ENCODE measurements around the gene CDC42BPB. TPM values are rescaled to one million over a fixed set of nuclear protein-coding genes. Genes with fewer than 3 reads are reported as not detected.

The CDC42BPB gene
- total RNA-seq, 2 experiments from 2014 or later: 2.0 to 2.5 TPM

GRCh38 chr14:103070263-103070885 is 13.0 kb upstream of the CDC42BPB start:
- Mint-ChIP-seq H3K36me3 (no peaks in the 10 kb centered on the region), H3K9me3 (no peaks in the 10 kb centered on the region), H3K4me3 (no peak overlapping the region), H3K27me3 (peaks cover 9% of the 10 kb centered on the region), H3K27ac (no peak overlapping the region), H3K4me1 (no peaks in the 10 kb centered on the region)
- no peak for DNase-seq

GRCh38 chr14:103068351-103069073 is 11.2 kb upstream of the CDC42BPB start:
- no peak overlapping the region for H3K27ac Mint-ChIP-seq
- H3K4me1 Mint-ChIP-seq: no peaks in the 10 kb centered on the region

GRCh38 chr14:103067231-103067954 is 10.0 kb upstream of the CDC42BPB start:
- Mint-ChIP-seq H3K36me3 (no peaks in the 10 kb centered on the region), H3K9me3 (no peaks in the 10 kb centered on the region), H3K27me3 (peaks cover 9% of the 10 kb centered on the region), H3K27ac (no peak overlapping the region), H3K4me3 (no peak overlapping the region), H3K4me1 (no peaks in the 10 kb centered on the region)
- DNase-seq: no peak

More at GRCh38 chr14:103068351-103069073, 11.2 kb upstream of the CDC42BPB start:
- H3K27me3 Mint-ChIP-seq: peaks cover 4% of the 10 kb centered on the region
- H3K36me3 Mint-ChIP-seq: no peaks in the 10 kb centered on the region
- no peak for DNase-seq
- H3K4me3 Mint-ChIP-seq: no peak overlapping the region
- no peaks in the 10 kb centered on the region for H3K9me3 Mint-ChIP-seq

- H3K27me3 Mint-ChIP-seq: peaks cover 9% of the 10 kb centered on the region
- no peak overlapping the region for H3K4me3 Mint-ChIP-seq
- H3K9me3 Mint-ChIP-seq: no peaks in the 10 kb centered on the region
- H3K36me3 Mint-ChIP-seq: no peaks in the 10 kb centered on the region
- H3K4me1 Mint-ChIP-seq: no peaks in the 10 kb centered on the region
- H3K27ac Mint-ChIP-seq: no peak overlapping the region
- no peak for DNase-seq
Measured at GRCh38 chr14:103066399-103066798, 9.1 kb upstream of the CDC42BPB start.

GRCh38 chr14:103065861-103066260 is 8.5 kb upstream of the CDC42BPB start:
- no peak overlapping the region for H3K4me3 Mint-ChIP-seq
- H3K36me3 Mint-ChIP-seq: no peaks in the 10 kb centered on the region
- no peaks in the 10 kb centered on the region for H3K4me1 Mint-ChIP-seq
- DNase-seq: no peak
- H3K27ac Mint-ChIP-seq: no peak overlapping the region
- H3K9me3 Mint-ChIP-seq: no peaks in the 10 kb centered on the region
- peaks cover 9% of the 10 kb centered on the region for H3K27me3 Mint-ChIP-seq

- Mint-ChIP-seq H3K36me3 (no peaks in the 10 kb centered on the region), H3K27me3 (peaks cover 12% of the 10 kb centered on the region), H3K4me1 (no peaks in the 10 kb centered on the region), H3K4me3 (no peak overlapping the region), H3K27ac (no peak overlapping the region), H3K9me3 (no peaks in the 10 kb centered on the region)
- DNase-seq: no peak
Measured at GRCh38 chr14:103064978-103065377, 7.6 kb upstream of the CDC42BPB start.

GRCh38 chr14:103064436-103064835 is 7.1 kb upstream of the CDC42BPB start:
- Mint-ChIP-seq H3K4me1 (no peaks in the 10 kb centered on the region), H3K27me3 (peaks cover 18% of the 10 kb centered on the region), H3K9me3 (no peaks in the 10 kb centered on the region), H3K27ac (no peak overlapping the region), H3K36me3 (no peaks in the 10 kb centered on the region), H3K4me3 (no peak overlapping the region)
- no peak for DNase-seq

- DNase-seq: no peak
- H3K9me3 Mint-ChIP-seq: no peaks in the 10 kb centered on the region
- no peak overlapping the region for H3K4me3 Mint-ChIP-seq
- H3K4me1 Mint-ChIP-seq: no peaks in the 10 kb centered on the region
- H3K36me3 Mint-ChIP-seq: no peaks in the 10 kb centered on the region
- no peak overlapping the region for H3K27ac Mint-ChIP-seq
- H3K27me3 Mint-ChIP-seq: peaks cover 31% of the 10 kb centered on the region
Measured at GRCh38 chr14:103061482-103061976, 4.2 kb upstream of the CDC42BPB start.

- H3K27me3 Mint-ChIP-seq: peaks cover 47% of the 10 kb centered on the region
- no peak for DNase-seq
- no peaks in the 10 kb centered on the region for H3K36me3 Mint-ChIP-seq
- H3K27ac Mint-ChIP-seq: no peak overlapping the region
- no peaks in the 10 kb centered on the region for H3K9me3 Mint-ChIP-seq
- no peak overlapping the region for H3K4me3 Mint-ChIP-seq
- peaks cover 3% of the 10 kb centered on the region for H3K4me1 Mint-ChIP-seq
Measured at GRCh38 chr14:103059556-103059955, 2.2 kb upstream of the CDC42BPB start.

- Mint-ChIP-seq H3K4me1 (peaks cover 3% of the 10 kb centered on the region), H3K27me3 (peaks cover 47% of the 10 kb centered on the region), H3K36me3 (no peaks in the 10 kb centered on the region), H3K4me3 (peak overlapping the region; percentile 44), H3K9me3 (no peaks in the 10 kb centered on the region), H3K27ac (no peak overlapping the region)
- DNase-seq: no peak
Measured at GRCh38 chr14:103058164-103059055, 1.1 kb upstream of the CDC42BPB start.

- Mint-ChIP-seq H3K4me3 (no peak overlapping the region), H3K27ac (no peak overlapping the region), H3K9me3 (no peaks in the 10 kb centered on the region), H3K36me3 (no peaks in the 10 kb centered on the region), H3K27me3 (peaks cover 47% of the 10 kb centered on the region), H3K4me1 (peaks cover 3% of the 10 kb centered on the region)
- DNase-seq: no peak
Measured at GRCh38 chr14:103057028-103057371, 349 bp downstream of the CDC42BPB start.

- Mint-ChIP-seq H3K36me3 (no peaks in the 10 kb centered on the region), H3K27ac (no peak overlapping the region), H3K4me1 (peaks cover 3% of the 10 kb centered on the region), H3K4me3 (peak overlapping the region; percentile 70), H3K27me3 (peaks cover 47% of the 10 kb centered on the region), H3K9me3 (no peaks in the 10 kb centered on the region)
- no peak for DNase-seq
Measured at GRCh38 chr14:103056322-103057027, 874 bp downstream of the CDC42BPB start.

- H3K27me3 Mint-ChIP-seq: peaks cover 47% of the 10 kb centered on the region
- no peaks in the 10 kb centered on the region for H3K36me3 Mint-ChIP-seq
- peaks cover 3% of the 10 kb centered on the region for H3K4me1 Mint-ChIP-seq
- H3K27ac Mint-ChIP-seq: no peak overlapping the region
- no peak for DNase-seq
- H3K4me3 Mint-ChIP-seq: no peak overlapping the region
- no peaks in the 10 kb centered on the region for H3K9me3 Mint-ChIP-seq
Measured at GRCh38 chr14:103055695-103056094, 1.7 kb downstream of the CDC42BPB start.

- H3K27ac Mint-ChIP-seq: no peak overlapping the region
Measured at GRCh38 chr14:103052407-103052806, 4.9 kb downstream of the CDC42BPB start.

More at GRCh38 chr14:103052407-103052806, 4.9 kb downstream of the CDC42BPB start:
- Mint-ChIP-seq H3K9me3 (no peaks in the 10 kb centered on the region), H3K4me3 (no peak overlapping the region), H3K4me1 (peaks cover 3% of the 10 kb centered on the region), H3K36me3 (no peaks in the 10 kb centered on the region), H3K27me3 (peaks cover 23% of the 10 kb centered on the region)
- DNase-seq: no peak
